T-helper 9 cell (primary cell): Measurements from ENCODE around the gene SULT2A1.
"Not testable (repeated sequence)": the region's sequence is repeated elsewhere in the genome, so short reads cannot be mapped to it uniquely, and the experiment has no call there.

Experiments
- DNase-seq: peaks from one replicate; pipeline ENCODE4 v3.0.0-alpha.2; 2020
- total RNA-seq, 2 donors: gene quantifications; one replicate each; lab custom pipeline; 2026; lab: John Stamatoyannopoulos, UW

The SULT2A1 gene, protein sequence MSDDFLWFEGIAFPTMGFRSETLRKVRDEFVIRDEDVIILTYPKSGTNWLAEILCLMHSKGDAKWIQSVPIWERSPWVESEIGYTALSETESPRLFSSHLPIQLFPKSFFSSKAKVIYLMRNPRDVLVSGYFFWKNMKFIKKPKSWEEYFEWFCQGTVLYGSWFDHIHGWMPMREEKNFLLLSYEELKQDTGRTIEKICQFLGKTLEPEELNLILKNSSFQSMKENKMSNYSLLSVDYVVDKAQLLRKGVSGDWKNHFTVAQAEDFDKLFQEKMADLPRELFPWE
- total RNA-seq = 0 reads per million in 2 donors

DNA sequence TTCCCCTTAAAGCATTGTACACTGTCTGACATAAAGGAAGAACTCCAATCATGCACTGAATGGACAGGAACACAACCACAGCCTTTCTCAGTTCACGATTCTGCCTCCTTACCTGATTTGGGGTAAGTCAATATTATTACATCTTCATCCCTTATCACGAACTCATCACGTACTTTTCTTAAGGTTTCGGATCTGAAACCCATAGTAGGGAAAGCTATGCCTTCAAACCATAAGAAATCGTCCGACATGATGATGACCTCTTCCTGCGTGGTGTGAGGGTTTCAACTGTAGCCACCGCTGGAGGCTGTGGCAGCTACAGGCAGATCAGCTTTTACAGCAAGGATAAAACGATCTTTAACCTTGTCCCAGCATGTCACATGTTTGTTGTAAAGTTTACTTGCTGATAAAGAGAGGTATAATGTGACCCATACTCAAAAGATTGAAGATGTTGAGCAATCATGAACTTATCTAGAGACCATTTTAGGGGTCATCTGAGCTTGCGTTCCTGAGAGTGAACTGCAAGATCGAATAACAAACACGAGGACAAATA is at the start of gene SULT2A1:
Gene SULT2A1 (minus strand): TSS at position 306 of the 550 bp plus-strand sequence. CDS start 58 bp downstream, at position 248.
- no peak for DNase-seq

DNA sequence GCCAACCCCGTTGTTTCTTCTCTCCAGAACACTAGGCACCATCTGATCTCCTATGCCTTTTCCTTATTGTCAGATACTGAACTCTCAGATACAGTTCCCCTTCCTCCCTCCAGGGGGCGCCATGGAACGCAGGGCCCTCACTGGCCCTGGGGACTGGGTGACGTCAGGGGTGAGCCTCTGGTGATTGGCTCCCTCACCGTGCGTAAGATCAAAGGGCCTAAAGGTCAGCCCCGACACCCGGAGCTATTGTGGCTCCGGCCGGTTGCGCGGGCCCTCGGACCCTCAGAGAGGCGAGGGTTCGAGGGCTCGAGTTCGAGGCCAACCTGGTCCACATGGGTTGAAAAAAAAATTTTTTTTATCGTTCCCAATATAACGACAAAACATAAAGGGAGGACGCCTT is 42.5 kb upstream of the SULT2A1 start:
- not testable (repeated sequence) for DNase-seq

DNA sequence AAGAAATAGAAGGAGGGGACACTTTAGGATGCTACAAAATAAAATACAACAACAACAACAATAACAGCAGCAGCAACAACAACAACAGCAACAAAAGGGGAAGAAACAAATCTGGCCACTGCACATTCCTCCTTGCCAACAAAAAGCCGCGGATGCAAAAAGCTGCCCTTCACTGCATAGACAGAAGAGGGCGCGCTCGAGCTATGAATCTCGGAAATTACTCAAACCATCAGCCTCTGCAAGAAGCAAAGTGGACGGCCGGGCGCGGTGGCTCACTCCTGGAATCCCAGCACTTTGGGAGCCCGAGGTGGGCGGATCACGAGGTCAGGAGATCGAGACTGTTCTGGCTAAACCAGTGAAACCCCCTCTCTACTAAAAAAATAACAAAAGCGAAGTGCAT is 34.0 kb upstream of the SULT2A1 start:
- not testable (repeated sequence) for DNase-seq

DNA sequence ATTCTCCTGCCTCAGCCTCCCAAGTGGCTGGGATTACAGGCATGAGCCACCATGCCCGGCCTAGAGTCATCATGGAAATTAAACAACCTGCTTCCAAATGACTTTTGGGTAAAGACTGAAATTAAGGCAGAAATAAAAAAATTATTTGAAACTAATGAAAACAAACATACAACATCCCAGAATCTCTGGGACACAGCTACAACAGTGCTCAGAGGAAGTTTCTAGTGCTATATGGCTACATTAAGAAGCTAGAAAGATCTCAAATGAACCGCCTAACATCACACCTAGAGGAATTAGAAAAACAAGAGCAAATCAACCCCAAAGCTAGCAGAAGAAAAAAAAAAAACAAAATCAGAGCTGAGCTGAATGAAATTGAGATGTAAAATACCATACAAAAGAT is 24.1 kb upstream of the SULT2A1 start:
- not testable (repeated sequence) for DNase-seq

DNA sequence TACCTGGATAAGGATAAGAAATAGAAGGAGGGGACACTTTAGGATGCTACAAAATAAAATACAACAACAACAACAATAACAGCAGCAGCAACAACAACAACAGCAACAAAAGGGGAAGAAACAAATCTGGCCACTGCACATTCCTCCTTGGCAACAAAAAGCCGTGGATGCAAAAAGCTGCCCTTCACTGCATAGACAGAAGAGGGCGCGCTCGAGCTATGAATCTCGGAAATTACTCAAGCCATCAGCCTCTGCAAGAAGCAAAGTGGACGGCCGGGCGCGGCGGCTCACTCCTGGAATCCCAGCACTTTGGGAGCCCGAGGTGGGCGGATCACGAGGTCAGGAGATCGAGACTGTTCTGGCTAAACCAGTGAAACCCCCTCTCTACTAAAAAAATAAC is 23.2 kb upstream of the SULT2A1 start:
- peak; percentile 48 for DNase-seq

DNA sequence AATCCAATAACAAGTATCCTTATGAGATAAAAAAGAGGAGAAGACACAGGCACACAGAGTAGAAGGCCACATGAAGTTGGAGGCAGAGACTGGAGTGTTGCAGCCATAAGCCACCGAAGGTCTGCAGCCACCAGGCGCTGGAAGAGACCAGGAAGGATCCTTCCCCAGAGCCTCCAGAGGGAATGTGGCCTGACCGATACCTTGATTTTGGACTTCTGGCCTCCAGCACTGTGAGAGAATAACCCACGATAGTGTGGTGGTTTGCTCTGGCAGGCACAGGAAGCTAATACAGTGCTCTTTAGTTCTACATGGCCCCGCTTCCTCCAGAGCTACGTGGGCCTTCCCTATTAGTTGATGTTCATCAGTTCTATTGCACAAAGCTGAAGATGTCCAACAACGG is 15.3 kb upstream of the SULT2A1 start:
- DNase-seq = no peak

DNA sequence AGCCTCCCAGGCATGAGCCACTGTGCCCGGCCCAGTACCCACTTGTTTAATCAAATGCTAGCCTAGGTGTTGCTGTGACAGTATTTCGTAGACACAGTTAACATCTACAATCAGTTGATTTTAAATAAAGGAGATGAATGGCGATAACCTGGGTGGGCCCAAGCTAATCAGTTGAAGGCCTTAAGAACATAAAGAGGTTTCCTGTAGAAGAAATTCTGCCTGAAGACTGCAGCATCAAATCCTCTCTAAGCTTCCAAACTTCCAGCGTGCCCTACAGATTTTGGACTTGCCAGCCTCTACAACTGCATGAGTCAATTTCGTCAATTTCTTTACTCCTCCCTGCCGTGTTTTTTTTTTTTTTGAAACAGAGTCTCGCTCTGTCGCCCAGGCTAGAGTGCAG is 13.2 kb upstream of the SULT2A1 start:
- no peak for DNase-seq

DNA sequence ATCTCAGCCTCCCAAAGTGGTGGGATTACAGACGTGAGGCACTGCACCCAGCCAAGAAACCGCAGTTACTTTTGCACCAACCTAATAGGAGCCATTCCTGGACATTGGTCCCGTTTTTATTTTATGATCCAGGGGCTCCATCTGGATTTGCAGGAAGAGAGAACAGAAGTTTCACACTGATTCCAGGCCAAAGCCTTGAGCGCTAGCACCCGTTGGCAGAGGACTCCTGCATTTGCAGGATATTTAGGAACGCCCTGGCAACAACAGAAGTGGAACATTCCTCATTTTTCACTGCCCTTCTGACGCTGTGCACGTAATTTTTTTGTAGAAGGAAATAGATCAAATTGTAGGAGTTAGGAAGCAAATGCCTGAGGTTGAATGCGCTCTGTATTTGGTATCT is 11.7 kb upstream of the SULT2A1 start:
- no peak for DNase-seq

DNA sequence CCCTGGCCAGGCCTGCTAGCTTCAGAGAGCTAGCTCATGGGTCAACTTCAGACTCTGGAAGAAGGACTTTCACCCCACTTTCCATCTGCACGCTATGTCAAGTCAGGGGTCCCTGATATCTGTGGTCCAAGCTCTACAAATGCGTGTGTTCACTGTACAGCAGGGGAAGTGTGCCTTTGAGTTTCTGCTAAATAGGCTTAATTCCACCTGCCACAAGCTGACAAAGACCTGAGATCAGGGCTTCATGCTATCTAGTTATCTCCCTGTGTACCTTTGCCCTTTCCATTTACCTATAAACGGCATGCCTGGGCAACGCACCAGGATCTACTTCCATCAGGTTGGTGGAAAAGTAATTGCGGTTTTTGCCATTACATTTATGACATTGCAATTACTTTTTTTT is 10.7 kb upstream of the SULT2A1 start:
- DNase-seq = no peak

DNA sequence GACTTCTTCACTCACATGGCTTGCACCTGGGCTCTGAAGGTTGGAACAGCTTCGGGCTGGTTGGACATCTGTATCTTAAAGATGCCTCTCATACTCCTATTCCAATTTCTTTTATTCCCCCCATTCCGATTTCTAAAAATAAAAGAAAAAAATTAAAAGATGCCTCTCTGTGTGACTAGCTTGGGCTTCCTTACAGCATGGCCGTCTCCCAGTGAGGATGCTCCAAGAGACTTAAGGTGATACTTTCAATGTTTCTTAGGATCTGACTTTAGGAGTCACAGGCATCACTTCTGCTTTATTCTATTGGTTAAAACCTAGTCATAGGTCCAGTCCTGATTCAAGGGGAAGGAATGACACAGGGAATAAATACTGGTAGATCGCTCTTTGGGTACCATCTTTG is 9.9 kb upstream of the SULT2A1 start:
- DNase-seq = no peak

DNA sequence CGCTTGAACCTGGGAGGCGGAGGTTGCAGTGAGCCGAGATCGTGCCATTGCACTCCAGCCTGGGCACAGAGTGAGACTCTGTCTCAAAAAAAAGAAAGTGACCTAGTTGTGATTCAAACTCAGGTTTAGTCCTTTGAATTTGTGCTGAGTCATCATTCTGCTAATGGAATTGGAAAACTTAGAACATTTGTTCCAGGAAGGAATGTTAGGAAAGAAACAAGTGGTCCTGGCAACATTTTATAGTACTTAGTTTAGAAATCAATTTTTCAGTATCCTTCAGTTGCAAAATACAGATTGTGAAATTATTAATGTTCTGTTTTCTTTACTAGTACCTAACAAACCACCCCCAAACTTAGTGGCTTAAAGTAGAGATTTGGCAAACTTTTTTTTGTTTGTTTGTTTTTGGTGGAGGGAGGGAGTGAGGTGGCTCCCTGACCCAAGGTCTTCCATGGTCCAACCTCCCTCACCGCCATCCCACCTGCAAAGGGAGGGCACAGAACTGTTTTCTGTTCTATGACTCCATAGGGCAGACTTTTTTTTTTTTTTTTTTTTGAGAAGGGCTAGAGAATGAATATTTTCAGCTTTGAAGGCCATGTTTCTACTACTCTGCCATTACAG is 9.2 kb upstream of the SULT2A1 start:
- DNase-seq = no peak

DNA sequence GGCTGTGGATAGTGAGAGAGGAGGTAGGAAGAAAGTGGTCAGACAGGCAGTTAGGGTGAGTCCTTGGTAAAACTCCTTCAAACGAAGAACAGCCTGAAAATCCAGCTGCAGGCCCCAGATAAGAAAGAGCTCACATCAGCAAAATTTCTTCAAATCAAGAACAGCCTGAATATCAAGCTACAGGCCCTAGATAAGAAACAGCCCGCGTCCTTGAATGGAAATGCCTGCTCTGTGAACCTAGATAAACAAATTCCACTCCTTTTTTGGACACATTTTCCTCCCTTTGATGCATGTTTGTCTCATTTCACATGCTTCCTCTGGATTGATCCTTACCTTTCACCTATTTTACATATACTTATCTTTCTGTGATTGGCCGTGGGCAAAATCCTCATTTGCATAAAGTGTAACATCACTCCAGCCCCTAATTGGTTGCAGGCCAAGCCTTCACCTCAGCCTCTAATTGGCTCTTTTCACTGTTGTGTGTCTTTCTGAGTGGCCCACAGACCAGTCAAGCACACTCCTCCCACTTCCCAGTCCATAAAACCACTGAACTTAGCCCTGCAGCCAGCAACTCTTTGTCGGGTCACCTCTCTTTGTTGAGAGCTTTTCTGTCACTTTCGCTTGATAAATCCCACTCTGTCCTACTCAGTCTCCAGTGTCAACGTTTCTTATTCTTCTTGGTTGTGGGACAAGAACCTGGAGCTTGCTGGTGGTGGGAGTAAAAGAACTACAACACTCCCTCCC is 6.0 kb upstream of the SULT2A1 start:
- no peak for DNase-seq

DNA sequence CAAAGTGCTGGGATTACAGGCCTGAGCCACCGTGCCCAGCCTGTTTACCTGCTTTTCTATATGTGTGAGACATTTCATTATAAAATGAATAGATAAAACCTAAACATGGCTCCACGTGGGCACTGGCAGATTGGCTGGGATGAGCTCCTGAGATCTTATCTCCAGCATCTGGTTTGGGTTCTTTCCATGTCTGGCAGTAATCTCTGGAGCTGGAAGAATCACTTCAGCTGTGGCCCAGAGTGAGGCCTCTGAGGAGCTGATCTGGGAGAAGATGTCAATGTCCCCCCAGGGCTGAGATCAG is 5.5 kb upstream of the SULT2A1 start:
- no peak for DNase-seq

DNA sequence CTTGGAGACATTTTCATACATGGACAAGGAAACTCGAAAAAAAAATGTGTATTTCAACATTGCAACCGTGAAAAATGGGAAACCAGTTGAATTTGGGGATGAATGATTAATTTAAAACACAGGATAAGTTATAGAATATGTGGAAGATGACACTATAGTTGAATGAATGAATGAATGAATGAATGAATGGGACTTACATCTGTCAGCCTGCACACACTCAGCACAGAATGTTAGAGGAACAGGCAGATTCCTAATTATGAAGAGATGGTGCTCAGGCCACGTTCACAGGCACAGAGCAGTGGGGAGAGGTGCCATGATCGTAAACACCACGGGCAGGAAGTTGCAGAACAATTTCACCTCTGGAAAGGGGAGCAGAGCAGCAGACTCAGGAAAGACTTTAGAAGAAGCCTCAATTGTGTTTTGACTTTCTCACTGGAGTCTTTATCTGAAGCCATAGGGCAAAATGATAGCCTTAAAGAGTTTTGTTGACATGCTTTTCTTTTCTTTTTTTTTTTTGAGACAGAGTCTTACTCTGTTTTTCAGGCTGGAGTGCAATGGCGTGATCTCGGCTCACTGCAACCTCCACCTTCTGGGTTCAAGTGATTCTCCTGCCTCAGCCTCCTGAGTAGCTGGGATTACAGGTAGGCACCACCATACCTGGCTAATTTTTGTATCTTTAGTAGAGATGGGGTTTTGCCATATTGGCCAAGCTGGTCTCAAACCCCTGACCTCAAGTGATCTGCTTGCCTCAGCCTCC is 4.9 kb upstream of the SULT2A1 start:
- no peak for DNase-seq

DNA sequence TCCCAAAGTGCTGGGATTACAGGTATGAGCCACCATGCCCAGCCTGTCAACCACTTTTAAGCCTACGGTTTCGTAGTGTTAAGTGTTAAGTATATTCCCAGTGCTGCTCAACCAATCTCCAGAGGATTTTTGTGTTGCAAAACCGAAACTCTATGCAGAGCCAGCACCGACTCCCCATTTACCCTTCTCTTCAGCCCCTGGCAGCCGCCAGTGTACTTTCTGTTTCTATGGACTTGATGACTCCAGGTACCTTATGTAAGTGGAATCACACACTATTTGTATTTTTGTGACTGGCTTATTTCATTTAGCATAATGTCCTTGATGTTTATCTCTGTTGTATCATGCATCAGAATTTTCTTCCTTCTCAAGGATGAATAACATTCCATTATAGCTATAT is 1.1 kb downstream of the SULT2A1 start:
- no peak for DNase-seq

DNA sequence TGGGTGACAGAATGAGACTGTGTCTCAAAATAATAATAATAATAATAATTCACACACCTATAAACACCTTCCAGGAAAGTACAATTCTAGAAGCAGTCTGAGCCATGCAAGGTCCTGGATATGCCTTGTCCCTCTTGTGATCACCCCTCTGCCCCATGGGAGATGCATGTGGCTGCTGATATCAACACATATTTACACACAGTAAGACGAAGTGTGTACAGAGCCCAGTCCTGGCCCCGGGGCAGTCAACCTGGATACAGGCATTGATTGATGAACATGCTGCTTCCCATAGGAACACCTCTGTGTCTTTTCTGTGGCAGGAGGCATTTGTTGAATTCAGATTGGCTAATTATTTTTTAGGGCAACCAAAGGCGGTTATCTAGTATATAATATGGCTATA is 3.2 kb downstream of the SULT2A1 start:
- DNase-seq = no peak

DNA sequence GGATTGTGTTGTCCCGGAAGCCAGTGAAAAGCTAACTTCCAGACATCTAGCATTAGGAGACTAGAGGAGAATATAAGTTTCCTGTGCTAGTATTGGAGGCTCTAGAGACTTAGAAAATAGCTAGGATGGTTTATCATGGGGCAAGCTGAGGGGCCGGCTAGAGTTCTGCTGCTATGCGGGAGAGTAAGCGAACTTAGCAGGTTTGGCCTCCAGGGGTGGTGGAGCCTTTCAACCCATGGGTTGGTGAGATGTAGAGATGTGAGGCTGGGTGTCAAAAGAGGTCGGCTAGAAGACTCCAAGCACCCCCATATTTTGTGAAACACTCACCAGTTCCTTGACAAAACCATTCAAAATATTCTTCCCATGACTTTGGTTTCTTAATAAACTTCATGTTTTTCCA is 4.4 kb downstream of the SULT2A1 start:
- DNase-seq = no peak

DNA sequence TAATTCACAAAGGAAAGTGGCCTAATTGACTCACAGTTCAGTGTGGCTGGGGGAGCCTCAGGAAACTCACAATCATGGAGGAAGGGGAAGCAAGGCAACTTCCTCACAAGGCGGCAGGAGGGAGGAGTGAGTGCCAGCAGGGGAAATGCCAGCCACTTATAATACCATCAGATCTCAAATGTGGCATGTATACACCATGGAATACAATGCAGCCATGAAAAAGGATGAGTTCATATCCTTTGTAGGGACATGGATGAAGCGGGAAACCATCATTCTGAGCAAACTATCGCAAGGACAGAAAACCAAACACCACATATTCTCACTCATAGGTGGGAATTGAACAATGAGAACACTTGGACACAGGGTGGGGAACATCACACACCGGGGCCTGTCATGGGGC is 6.7 kb downstream of the SULT2A1 start:
- not testable (repeated sequence) for DNase-seq

DNA sequence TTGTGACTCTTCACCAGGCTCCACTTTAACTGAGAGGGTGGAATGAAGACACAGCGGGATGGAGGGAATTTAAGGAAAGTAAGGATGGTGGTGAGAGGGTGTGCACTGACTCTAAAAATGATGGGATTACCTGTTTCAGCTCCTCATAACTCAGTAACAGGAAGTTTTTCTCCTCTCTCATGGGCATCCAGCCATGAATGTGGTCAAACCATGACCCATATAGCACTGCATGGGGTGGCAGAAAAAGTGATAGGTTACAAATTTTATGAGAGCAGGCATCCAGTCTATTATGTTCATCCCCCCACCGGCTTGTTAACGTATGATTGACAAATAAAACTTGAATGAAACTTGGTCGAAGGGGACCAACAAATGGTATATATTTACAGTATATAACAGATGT is 7.2 kb downstream of the SULT2A1 start:
- no peak for DNase-seq

DNA sequence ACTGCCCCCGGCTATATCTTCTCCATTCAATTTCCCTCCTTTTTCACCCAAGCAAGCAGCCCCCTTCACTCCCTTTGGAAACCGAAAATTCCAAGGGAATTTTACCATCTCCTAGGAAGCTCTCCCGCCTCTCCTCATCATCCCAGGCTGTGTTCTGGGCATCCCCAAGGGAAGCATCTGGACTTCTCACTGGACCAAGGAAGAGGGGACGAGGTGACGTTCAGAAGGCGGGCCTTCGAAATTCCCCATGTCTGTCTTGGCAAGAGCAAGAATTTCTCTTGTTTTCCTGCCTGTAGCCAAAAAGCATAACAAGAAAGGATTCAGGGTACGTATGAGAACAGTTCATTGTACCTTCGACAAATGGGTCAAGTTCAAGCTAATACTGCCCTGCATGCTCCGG is 20.9 kb downstream of the SULT2A1 start:
- no peak for DNase-seq

DNA sequence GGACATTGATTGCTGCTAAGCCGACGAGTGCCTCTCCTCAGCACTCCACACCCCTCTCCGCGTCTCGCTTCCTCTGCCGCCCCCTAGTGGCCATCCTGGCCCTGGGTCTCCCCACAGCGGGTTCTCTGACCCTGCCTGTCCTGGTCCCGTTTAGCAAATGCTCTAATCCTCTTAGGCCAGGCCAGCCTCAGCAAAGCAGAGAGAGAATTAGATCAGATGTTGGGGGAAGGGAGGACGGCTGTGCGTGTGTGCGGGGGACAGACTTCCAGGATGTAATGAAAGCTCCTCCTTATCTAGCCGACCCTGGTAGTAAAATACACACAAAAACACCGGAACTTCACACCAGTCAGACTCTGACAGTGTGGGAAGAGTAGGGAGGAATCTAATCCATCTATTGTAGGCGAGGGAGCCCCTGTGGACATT is 22.6 kb downstream of the SULT2A1 start:
- peak; percentile 86 for DNase-seq

DNA sequence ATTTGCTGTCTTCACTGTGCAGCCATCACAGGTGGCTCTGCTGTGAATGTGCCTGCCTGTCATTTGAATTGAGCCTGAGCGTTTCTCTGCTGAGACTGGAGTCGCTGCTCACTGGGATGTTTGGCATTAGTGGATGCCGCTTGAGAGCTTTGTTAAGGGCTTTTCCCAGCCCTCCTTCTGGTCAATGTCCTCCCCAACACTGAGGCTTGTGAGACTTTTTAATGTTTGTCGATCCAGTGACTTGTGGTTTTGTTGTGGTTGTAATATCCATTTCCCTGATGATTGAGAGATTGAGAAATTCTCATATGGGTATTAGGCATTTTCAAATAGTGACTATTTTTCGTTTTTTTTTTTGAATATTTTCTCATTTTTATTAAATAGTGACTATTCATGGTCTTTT is 24.5 kb downstream of the SULT2A1 start:
- no peak for DNase-seq
